HG02884 (cell line): ENCODE data around the gene COPE.

Experiments
- ATAC-seq: cut with Tn5 transposase; IDR thresholded peaks from one replicate; pipeline ENCODE4 v1.9.1; 2021; ENCODE audit warnings: mild to moderate bottlenecking, moderate library complexity; ENCODE audit not compliant: unreplicated experiment

Gene COPE

GRCh38 chr19:18868380-18869022, 50.7 kb downstream of the COPE start:
- ATAC-seq, result no peak

- no peak for ATAC-seq
Measured at GRCh38 chr19:18867751-18868150, 51.4 kb downstream of the COPE start.

- no peak for ATAC-seq
Measured at GRCh38 chr19:18867199-18867598, 52.0 kb downstream of the COPE start.

- no peak for ATAC-seq
Measured at GRCh38 chr19:18866800-18867123, 52.4 kb downstream of the COPE start.

- no peak for ATAC-seq
Measured at GRCh38 chr19:18865973-18866799, 53.0 kb downstream of the COPE start.

GRCh38 chr19:18865106-18865972, 53.8 kb downstream of the COPE start:
- no peak for ATAC-seq

GRCh38 chr19:18863843-18864362, 55.3 kb downstream of the COPE start:
- no peak for ATAC-seq

- no peak for ATAC-seq
Measured at GRCh38 chr19:18862976-18863842, 56.0 kb downstream of the COPE start.

GRCh38 chr19:18861917-18862316, 57.3 kb downstream of the COPE start:
- no peak for ATAC-seq

- ATAC-seq, result no peak
Measured at GRCh38 chr19:18861235-18861634, 58.0 kb downstream of the COPE start.

GRCh38 chr19:18860725-18861124, 58.5 kb downstream of the COPE start:
- no peak for ATAC-seq

- ATAC-seq, result no peak
Measured at GRCh38 chr19:18860302-18860700, 58.9 kb downstream of the COPE start.

GRCh38 chr19:18859676-18860301, 59.4 kb downstream of the COPE start:
- ATAC-seq, result no peak

- ATAC-seq, result no peak
Measured at GRCh38 chr19:18858906-18859646, 60.1 kb downstream of the COPE start.

- ATAC-seq, result no peak
Measured at GRCh38 chr19:18857223-18857622, 62.0 kb downstream of the COPE start.

- no peak for ATAC-seq
Measured at GRCh38 chr19:18856385-18857126, 62.6 kb downstream of the COPE start.

- no peak for ATAC-seq
Measured at GRCh38 chr19:18855647-18856384, 63.4 kb downstream of the COPE start.

GRCh38 chr19:18854982-18855381, 64.2 kb downstream of the COPE start:
- ATAC-seq, result no peak
